SKM-1 treated with dmso at 0.1 percent for 144 hours (cell line): ENCODE data around the gene OVOL1.
A peak's percentile ranks its signal among the peaks of the same experiment; 100 is the strongest.

ENCODE experiments used
- DNase-seq: peaks from one replicate; lab custom pipeline; 2025; ENCODE audit not compliant: unreplicated experiment; lab: John Stamatoyannopoulos, UW

OVOL1 gene

DNA sequence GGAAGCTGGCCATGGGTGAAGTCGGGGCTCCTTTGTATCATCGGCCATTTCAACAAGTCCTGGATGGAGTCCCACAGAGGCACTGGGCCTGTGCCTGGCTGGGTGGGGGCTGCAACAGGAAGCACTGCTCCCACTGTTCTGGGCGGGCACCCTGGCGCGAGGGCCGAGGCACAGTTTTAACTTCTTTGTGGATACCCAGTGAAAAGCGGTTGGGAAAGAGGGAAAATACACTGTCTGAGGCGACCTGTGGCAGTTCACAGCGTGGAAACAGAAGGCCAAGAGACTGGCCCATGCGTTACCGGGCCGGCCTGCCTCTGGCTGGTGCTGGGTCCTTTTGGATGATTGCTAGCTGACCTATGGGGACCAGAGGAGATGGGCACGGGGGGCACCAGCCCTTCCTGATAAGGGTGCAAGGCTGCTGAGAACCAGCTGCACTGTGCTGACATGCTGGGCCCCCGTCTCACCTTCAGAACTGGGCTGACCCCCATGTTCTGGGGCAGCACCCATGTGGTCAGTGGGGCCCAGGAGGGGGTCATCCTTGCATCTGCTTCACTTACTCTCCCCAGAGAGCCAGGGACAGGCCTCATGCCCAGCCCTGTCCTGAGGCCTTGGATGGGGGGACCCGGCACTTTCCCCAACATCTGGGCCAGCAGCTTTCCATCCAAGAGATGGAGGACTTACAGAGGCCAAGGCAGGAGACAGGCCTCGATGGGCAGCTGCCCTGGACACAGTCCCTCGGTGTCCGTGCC lies 4.2 kb downstream of the OVOL1 start:
- no peak for DNase-seq

DNA sequence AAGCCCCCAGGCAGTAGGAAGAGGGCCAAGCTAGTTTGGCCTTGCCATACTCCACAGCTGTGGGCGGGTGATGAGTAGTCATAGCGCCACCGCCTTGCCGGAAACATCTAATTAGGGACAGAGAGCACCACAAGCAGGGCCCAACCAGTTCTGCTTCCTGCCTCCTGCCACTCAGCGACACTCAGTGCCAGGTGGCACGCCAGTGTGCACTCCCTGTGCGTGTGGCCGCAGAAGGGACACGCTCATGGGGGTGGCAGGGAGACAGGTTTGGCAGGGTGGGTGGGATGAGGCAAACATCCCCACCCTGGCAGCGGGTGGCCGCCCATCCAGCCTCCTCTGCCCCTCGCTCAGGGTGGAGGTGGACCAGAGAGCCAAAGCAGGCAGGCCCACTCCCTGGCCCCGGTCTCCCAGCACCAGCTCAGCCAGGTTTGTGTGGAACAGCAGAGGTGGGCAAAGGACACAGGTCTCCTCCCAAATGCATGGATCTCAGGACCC lies 4.9 kb downstream of the OVOL1 start:
- DNase-seq, result peak; percentile 74

GRCh38 chr11:65792456-65792855 lies 5.6 kb downstream of the OVOL1 start:
- no peak for DNase-seq

DNA sequence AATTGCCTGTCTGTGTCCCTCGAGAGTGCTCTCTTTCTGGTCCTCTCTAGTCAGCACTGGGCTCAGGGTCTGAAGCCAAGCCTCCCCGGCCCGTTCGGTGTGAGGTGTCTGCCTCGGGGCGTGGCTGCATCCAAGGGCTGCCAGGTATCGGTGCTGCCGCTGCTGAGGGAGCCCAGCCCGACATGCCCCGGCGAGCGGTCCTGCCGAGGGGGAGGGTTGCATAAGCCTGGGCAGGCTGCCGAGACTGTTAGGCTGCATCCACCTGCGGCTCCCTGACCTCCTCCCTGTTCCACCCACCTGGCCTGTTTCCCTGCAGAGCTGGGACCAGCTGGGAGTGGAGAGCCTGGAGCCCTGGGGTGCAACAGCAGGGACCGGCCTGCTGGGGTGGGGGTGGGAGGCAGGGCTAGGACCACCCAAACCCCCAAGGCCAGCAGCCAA lies 6.3 kb downstream of the OVOL1 start:
- no peak for DNase-seq

GRCh38 chr11:65793625-65794400 lies 7.0 kb downstream of the OVOL1 start:
- DNase-seq, result no peak

DNA sequence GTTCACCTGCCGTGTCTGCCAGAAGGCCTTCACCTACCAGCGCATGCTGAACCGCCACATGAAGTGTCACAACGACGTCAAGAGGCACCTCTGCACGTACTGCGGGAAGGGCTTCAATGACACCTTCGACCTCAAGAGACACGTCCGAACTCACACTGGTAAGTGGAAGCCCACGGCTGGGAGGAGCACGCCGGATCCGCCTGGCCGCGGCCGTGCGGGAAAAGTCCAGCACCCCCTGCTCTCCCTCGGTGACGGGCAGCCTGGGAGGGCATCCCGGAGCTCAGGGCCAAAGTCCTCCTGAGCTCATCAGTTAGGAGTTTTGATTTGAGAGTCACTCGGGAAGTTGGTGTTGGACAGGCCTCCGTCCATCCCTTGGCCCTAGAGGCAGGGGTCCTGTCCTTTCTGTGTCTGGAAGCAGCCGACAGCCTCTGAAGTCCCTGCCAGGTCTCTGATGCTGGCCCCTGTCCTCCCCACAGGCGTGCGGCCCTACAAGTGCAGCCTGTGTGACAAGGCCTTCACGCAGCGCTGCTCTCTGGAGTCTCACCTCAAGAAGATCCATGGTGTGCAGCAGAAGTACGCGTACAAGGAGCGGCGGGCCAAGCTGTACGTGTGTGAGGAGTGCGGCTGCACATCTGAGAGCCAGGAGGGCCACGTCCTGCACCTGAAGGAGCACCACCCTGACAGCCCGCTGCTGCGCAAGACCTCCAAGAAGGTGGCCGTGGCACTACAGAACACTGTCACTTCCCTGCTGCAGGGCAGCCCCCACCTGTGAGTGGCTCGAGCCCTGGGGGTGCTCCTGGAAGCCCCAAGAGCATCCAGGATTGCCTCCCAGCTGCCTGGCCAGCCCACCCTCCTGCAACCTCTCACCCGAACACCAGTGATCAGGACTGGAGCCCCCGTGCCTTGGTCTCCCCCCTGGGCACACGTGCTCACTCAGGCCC lies 8.0 kb downstream of the OVOL1 start:
- DNase-seq, result no peak

DNA sequence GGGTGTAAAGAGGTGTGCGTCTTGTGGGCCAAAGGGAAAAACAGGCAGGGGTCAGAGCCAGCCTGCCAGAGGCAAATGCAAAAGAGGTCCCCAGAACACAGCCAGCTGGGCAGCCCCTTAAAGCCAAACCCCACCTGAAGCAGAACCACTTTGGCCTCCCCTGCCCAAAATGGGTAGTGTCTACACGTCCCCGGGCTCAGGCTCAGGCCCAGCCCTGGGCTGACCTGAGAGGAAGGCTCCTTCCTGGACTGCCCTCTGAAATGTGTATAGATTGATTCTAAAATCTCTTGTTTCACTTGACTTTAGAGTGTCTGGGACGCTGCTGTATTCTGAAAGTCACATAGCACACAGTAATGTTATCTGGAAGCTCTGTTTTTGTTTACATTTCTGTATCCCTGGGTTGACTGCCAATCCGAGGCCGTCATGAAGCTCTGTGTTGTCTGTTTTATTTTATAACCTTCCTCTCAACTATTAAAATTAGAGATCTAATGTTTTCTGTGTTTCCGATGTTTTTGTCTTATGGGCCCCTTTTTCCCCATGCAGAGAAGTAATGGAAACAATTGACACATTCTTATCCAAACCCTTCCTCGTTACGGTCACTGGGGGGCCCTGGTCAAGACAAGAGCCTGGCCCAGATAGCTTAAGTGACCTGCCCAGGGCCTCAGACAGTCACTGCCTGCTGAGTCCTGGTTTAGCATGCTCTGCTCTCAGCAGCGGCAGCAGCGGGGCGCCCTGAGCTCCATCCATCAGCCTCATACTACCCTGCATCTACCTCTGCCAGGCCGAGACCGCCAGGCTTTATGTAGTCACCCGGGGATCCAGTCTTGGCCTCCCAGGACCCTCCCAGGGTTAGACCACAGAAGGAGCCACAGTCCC lies 10.1 kb downstream of the OVOL1 start:
- DNase-seq, result no peak

DNA sequence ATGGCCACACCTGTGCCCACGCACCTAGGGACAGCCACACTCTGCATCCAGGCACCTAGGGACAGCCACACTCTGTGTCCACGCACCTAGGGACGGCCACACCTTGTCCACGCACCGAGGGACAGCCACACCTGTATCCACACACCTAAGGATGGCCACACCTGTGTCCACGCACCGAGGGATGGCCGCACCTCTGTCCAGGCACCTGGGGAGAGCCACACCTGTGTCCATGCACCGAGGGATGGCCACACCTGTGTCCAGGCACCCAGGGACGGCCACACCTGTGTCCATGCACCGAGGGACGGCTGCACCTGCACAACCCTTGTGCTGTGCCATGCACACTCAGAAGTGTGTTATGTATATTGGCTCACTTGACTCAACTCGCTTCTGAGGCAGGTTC lies 10.8 kb downstream of the OVOL1 start:
- DNase-seq, result no peak

- DNase-seq, result no peak
Measured at GRCh38 chr11:65798882-65799281, 12.0 kb downstream of the OVOL1 start.

DNA sequence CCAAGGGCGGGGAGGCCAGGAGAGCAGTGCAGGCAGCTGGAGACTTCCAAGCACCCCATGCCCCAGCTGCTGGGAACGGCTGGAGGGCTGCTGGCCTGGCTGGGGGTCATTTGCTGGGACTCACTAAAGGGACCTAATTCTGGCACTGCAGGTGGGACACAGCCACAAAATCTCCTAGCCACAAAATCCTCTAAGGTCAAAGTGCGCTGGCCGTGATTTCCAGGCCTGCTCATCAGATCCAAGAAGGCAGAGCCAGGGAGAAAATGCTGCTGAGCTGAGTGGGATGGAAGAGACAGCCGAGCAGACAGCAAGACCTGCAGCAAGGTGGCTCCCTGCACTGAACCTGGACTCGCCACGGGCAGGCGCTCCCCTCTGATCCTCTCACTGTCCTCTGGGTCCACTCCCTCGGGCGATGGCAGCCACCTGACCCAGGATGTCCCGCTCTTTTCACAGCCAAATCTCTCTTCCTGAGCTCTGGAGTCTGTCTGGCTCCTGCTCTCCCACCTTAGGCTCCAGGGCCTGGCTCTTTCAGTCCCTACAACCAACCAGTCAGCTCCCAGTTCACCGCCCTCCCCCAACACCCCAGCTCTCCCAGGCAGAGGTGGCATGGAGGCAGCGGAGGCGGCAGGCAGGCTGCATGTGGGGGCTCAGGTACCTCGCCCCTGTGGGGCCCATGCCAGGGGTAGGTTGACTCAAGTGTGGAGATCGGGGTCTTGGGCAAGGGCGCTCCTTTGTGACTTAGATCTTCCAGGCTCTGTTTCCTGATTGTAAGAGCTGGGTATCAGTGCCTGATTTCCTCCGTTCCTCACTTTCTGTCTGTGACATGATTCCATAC lies 14.5 kb downstream of the OVOL1 start:
- DNase-seq, result no peak

DNA sequence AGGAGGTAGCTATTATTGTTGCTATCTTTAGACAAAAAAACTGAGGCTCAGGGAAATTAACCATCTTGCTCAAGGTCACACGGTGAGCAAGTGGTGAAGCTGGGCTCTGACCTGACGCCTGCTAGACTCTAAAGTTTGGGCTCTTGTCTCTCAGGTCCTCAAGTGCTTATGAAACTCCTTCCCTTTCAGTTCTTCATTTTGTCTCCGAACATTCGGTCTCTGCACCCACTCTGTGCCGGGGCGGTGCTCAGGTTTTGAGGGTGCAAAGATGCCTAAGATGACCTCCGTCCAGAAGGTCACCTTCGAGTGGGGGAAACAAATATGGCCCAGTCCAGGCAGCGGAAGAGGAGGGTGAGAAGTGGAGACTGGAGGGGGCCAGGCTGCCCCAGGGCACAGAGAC lies 16.0 kb downstream of the OVOL1 start:
- no peak for DNase-seq

DNA sequence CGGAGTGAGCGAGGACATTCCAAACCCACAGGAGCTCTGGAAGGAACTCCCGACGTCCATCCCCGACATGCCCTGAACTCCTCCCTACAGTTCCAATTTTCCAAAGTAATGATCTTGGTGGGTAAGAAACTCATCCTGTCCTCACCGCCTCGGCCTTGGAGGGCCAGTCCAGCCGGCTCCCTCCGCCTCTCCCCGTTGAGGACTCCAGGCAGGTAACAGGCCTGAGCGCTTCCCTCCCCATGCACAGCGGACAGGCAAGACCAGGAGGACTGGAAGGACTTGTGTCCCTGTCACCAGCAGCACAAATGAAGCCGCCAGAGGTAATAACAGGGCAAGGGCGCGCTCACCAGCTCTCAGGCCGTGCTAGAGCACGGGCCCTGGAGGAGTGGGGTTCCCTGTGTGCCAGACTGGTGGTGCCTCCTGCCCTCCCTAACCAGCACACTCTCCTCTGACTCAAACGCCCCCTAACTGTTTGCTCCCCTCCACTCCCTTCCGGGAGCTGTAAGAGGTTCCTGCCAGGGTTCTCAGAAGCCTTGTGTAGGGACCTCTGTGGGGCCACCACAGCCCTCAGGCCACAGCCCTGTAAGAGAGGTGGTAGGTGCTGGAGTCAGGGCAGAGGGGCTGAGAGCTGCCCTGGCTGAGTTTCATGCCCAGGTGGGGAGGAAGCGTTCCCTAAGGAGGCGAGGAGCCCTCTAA lies 17.1 kb downstream of the OVOL1 start:
- no peak for DNase-seq

GRCh38 chr11:65806979-65807378 lies 20.1 kb downstream of the OVOL1 start:
- no peak for DNase-seq

GRCh38 chr11:65808744-65809341 lies 22.0 kb downstream of the OVOL1 start:
- DNase-seq, result no peak

- DNase-seq, result no peak
Measured at GRCh38 chr11:65809496-65809895, 22.6 kb downstream of the OVOL1 start.

GRCh38 chr11:65810046-65810868 lies 23.4 kb downstream of the OVOL1 start:
- no peak for DNase-seq

DNA sequence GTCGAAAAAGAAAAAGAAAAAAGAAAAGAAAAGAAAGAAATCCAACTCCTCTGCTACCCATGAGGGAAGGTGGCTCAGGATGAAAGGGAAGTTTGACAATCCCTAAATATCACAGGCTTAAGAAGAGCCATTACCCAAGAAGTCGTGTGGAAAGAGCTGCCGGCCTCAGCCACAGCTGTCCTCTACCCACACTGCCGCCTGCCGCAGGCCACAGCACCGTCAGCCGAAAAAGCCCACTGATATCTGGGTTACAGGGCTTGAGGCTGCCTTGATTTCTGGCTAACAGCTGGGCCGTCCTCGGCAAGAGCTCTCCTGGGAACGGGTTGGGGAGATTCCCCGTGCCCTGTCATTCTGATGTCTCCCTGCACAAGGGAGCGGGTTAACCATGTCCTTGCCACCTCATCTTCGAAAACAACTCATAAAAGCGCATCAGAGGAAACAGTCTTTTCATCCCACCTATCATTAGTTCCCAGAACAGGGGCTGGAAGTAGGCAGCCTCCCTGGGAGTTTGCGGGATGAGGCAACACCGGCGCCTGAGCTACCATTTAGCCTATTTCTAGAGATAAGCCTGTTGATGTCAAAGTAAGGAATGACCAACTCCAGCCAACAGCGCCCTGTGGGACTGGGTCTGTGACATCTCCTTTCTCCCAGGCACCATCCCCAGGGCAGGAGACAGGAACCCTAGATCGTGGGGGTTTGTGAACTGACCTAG lies 25.1 kb downstream of the OVOL1 start:
- DNase-seq, result peak; percentile 29
